ENCODE measurements around the gene PDXP. TPM values are rescaled to one million over a fixed set of nuclear protein-coding genes. Genes with fewer than 3 reads are reported as not detected.
"Not testable (repeated sequence)": the region's sequence is repeated elsewhere in the genome, so short reads cannot be mapped to it uniquely, and the experiment has no call there.

PDXP gene
- total RNA-seq, 1 donor from 2014 or later = 17.6 TPM

DNA sequence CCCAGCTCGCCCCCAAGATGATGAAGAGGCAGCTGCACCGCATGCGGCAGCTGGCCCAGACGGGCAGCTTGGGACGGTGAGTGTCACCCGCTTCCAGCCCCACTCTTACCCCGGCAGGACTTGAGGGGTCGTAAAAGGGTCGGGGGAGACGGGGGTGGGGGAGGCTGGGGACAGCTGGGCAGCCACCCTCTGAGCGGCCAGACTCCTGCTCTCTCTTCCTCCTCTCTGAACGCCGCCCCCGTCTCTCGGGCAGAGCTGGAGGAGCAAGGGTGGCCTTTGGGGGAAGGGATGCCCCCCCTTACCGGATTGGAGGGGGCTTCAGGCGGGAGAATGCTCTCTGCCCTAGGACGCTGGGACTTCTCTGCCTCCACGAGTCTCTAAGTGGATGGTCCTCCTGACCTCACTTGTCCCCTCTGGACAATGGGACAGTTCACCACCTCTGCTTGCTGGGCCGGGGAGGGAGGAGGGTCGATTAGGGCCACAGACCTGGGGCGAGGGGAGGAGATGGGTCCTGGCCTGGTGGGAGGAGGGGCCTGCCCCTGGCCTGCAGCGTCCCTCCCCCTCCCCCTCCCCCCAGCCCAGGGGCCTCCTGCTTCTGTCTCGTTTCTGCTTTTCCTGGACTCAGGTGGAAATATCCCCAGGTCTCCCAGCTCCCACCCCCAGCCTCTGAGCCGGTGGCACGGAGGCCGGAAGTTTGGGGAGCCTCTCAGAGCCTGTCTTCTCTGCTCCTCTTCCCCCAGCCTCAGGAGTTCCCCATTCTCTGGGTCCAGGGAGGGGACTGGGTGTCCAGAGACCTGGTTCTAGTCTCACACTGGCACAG, 18.5 kb upstream of the PDXP start:
- ATAC-seq (ENCODE audit: poor library complexity) (peak; percentile 3), DNase-seq (no peak)
- intact Hi-C loops (cut with DNase I) = loop anchor here (5.0 kb wide), 1 partner anchor 152 kb away; no protein-coding TSS in a partner anchor

DNA sequence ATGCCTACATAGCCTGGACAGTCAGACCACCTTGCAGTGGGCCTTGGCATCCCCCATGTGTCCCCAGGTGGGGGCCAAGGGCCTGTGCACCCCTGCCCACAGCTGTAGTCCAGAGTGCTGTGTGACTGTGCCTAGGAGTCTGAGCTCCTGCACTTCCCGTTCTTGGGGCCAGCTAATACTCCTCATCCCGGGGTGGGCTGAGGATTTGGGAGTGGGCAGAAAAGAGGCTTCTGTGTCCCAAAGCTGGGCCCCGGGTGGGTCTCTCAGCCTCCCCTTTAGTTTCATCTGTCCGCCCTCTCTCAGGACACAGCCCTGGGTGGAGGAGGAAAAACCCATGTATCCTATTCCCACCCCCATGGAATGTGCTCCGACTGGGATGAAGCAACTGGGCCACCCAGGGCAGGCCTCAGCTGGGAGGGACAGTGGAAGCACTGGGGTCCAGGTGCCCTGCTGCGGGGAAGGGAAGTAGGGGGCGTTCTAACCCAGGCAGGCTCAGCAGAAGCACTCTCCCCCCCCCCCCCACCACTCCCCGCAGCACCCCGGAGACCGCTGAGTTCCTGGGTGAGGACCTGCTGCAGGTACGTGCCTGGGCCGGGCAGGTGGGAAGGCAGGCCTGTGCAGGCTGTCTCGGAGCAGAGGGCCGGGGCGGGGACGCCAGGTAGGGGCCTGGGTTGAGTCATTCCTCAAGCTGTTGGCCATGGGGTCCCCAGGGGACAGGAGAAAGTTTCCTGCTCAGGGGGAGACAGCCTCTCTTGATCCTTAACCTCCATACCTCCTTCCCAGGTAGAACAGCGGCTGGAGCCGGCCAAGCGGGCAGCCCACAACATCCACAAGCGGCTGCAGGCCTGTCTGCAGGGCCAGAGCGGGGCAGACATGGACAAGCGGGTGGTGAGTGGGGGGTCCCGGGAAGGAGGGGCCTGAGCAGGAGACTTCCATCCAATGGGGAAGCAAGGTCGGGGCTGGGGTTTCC, 17.6 kb upstream of the PDXP start:
- DNase-seq = no peak
- intact Hi-C loops (cut with DNase I) = loop anchor here (5.0 kb wide), 1 partner anchor 151 kb away; no protein-coding TSS in a partner anchor

DNA sequence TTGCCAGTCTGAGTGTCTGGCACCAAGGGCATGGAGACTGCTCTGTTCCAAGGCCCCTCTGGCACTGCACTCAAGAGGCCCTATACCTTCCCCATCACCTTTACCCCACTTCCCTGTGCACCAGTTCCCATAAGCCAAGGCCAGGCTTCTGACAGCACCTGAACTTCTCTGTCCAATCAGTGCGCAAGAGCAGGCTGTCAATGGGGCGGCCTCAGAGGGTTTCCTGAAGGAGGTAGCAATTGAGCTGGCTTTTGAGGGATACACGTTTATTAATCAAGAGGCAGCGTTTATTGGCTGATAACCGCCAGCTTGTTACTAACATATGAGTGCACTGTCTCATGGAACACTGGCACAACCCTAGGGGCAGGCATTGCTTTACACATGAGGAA, 17.0 kb upstream of the PDXP start:
- no peak for ATAC-seq (ENCODE audit: poor library complexity)
- intact Hi-C loops (cut with DNase I) = loop anchor here (5.0 kb wide), 1 partner anchor 151 kb away; no protein-coding TSS in a partner anchor
- no peak for DNase-seq

More for the DNA sequence above, 17.6 kb upstream of the PDXP start:
- ATAC-seq (ENCODE audit: poor library complexity) = no peak

DNA sequence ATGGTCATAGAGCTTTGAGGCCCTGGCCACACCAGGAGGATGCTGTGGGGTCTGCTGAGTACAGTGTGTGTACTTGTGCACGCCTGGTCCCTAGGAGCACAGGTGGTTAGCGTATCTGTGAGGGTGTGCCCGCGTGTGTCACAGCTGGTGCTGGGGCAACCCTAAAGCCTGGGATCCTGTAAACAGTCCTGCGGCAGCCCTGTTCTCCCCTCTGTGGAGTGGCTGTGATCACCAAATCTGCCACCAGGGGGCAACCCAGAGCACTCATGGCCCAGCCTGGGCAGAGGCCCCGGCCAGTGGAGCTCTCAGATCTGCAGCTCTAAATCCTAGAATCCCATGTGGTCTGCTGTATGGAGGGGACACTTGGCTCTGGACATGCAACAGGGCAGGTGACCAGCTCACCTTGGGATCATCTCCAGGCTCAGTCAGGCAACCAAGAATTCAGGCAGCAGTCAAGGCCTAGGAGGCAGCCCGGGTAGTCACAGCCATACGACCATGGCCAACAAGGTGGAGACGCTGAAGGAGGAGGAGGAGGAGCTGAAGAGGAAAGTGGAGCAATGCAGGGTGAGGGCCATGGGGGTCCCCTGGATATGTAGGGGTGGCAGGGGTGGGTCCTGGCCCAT, 15.2 kb upstream of the PDXP start:
- peak; percentile 92 for DNase-seq
- intact Hi-C loops (cut with DNase I) = loop anchor here (5.0 kb wide), 1 partner anchor 149 kb away; no protein-coding TSS in a partner anchor
- peak; percentile 84 for ATAC-seq (ENCODE audit: poor library complexity)

DNA sequence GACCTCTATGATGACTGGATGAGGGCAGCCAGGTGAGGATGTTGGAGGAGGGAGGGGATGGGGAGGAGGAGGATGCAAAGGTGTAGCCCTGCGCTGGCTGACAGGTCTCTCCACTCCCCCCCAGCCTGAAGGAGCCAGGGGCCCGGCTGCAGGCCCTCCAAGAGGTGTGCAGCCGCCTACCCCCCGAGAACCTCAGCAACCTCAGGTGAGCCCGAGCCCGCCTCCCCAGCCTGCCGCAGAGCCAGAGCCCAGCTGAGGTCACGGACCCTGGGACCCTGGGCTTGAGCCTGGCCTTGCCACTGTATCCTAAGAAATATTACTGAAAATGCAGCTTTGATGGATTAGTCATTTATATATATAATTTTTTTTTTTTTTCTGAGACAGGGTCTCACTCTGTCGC, 11.2 kb upstream of the PDXP start:
- DNase-seq = no peak
- no peak for ATAC-seq (ENCODE audit: poor library complexity)
- intact Hi-C loops (cut with DNase I) = no loop called here

DNA sequence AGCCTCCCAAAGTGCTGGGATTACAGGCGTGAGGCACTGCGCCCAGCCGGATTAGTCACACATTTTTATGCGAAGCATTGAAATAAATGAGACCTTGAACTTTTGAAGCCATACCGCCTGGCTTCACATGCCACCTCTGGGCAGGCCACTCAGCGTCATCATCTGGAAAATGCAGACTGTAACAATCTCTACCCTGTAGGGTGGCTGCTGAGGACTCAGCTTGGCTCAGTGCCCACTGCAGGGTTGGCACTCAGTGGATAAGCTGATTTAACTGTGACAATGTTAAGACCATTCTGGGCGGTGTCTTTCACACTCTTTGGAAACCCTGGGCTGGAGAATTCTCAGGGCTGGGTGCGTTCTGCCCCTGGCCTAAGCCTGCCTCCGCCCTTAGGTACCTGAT, 10.6 kb upstream of the PDXP start:
- no peak for ATAC-seq (ENCODE audit: poor library complexity)
- intact Hi-C loops (cut with DNase I) = no loop called here
- DNase-seq = no peak

DNA sequence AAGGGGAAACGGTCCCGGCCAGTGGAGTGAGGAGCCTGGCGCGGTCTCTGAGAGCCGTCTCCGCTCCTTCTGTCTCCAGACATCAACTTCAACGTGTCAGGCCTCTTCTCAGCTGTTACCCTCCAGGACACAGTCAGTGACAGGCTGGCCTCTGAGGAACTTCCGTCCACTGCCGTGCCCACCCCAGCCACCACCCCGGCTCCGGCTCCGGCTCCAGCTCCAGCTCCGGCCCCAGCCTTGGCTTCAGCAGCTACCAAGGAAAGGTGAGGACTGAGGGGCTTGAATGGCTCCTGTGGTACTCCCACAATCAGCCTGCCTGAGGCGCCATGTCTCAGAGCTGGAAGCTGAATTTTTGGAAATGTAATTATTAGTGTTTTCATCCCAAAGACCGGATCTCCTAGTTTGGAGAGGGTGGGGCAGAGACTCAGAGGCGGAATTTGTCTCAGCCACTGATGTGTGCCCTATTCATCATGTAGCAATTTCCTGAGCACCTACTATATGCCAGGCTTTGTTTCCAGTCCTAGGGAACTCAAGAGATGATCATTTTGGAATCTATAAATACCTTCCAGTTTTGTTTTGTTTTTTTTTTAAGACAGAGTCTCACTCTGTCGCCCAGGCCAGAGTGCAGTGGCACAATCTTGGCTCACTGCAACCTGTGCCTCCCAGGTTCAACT, 7.9 kb upstream of the PDXP start:
- no peak for ATAC-seq (ENCODE audit: poor library complexity)
- DNase-seq = no peak
- intact Hi-C loops (cut with DNase I) = no loop called here

DNA sequence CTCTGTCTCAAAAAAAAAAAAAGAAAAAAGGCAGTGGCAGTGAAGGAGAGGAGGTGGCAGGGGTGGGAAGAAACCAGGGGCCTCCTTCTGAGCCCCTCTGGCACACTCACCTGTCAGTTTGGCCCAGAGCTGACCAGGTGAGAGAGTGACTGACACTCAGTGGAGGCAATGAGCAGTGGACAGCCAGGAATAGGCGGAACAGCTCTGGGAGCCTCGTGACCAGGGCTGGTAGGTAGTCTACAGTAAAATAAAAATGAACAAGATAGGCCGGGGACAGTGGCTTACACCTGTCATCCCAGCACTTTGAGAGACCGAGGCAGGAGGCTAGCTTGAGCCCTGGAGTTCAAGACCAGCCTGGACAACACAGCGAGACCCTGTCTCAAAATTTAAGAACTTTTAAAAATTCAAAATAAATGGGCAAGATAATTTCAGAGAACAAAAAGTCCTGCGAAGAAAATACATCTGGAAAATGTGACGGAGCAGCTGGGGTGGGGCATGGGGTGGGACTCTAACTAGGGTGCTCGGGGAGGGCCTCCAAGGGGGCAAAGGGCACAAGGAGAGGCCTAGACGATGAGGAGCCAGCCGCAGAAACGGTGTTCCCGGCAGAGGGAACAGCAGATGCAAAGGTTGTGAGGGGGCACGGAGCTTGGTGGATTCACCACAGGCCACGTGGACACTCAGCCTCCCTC, 3.8 kb upstream of the PDXP start:
- ATAC-seq (ENCODE audit: poor library complexity) (no peak), DNase-seq (no peak)
- intact Hi-C loops (cut with DNase I) = no loop called here

DNA sequence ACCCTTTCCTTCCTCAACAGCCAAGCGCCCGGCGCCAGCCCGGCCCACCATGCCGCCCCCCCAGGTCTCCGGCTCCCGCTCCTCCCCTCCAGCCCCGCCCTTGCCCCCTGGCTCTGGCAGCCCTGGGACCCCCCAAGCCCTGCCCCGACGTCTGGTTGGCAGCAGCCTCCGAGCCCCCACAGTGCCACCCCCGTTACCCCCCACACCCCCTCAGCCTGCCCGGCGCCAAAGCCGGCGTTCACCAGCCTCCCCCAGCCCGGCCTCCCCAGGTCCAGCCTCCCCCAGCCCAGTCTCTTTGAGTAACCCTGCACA, 3.3 kb upstream of the PDXP start:
- ATAC-seq (ENCODE audit: poor library complexity) (no peak), DNase-seq (no peak)
- intact Hi-C loops (cut with DNase I) = no loop called here

DNA sequence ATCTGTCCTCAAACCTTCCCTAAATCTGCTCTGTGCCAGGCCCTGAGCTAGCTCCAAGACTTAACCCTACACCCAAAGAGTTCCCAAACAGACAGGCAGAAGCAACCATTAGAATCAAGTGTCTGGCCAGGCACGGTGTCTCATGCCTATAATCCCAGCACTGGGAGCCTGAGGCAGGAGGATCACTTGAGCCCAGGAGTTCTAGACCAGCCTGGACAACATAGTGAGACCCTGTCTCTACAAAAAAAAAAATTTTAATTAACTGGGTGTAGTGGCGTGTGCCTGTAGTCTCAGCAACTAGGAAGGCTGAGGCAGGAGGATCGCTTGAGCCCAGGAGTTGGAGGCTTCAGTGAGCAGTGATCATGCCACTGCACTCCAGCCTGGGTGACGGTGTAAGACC, 1.9 kb upstream of the PDXP start:
- DNase-seq; ATAC-seq (ENCODE audit: poor library complexity); intact Hi-C loops (cut with DNase I): not testable (repeated sequence)

DNA sequence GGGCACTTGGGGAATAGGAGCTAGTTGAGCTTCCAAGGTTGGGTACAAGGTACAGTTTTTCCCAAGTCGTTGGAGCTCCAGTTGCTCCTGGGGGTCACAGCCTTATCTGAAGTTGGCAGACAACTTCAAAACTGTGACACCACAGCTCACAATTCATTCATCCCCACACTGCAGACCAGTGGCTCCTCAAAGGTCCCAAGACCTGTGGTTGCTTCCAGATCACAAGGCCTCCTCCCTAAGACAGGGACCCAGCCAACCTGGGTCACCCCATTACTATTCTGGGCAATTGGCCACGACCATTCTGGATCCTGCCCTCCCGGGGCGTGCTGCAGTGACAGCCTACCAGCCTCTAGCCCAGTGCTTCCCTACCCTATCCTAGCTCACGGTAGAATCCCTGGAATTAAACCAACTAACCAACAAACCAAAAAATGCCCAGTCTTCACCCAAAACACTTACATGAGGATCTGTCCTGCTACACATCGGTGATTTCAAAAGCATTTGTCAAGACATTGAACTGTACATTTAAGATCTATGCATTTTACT, 862 bp upstream of the PDXP start:
- intact Hi-C loops (cut with DNase I) = no loop called here
- ATAC-seq (ENCODE audit: poor library complexity) (no peak), DNase-seq (no peak)

DNA sequence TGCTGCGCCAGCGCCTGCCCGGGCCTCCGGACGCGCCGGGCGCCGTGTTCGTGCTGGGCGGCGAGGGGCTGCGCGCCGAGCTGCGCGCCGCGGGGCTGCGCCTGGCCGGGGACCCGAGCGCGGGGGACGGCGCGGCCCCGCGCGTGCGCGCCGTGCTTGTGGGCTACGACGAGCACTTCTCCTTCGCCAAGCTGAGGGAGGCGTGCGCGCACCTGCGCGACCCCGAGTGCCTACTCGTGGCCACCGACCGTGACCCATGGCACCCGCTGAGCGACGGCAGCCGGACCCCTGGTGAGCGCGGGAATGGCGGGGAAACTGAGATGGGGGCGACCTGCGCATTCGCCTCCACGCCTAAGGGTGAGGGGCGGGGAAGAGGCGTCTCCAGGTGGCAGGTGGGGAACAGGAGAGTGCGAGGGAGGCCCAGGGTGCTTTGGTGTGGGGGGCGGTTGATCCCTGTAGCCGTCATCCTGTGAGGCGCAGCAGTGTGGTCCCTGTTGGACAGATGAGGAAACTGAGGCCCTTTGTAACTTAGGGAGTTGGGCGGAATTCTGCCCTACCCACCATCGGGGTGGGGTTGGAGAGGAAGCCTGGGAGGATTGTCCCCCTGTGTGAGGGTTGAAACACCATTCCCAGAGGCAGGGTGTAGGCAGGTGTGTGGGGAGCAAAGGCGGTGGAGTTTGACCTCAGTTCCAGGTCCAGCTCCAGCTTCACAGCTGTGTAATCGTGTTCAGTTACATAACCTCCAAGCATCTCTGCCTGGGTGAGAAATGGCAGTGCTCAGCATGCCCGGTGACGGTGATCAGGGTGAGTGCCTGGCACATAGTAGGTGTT, 758 bp downstream of the PDXP start:
- DNase-seq (no peak), ATAC-seq (ENCODE audit: poor library complexity) (no peak)
- intact Hi-C loops (cut with DNase I) = no loop called here

DNA sequence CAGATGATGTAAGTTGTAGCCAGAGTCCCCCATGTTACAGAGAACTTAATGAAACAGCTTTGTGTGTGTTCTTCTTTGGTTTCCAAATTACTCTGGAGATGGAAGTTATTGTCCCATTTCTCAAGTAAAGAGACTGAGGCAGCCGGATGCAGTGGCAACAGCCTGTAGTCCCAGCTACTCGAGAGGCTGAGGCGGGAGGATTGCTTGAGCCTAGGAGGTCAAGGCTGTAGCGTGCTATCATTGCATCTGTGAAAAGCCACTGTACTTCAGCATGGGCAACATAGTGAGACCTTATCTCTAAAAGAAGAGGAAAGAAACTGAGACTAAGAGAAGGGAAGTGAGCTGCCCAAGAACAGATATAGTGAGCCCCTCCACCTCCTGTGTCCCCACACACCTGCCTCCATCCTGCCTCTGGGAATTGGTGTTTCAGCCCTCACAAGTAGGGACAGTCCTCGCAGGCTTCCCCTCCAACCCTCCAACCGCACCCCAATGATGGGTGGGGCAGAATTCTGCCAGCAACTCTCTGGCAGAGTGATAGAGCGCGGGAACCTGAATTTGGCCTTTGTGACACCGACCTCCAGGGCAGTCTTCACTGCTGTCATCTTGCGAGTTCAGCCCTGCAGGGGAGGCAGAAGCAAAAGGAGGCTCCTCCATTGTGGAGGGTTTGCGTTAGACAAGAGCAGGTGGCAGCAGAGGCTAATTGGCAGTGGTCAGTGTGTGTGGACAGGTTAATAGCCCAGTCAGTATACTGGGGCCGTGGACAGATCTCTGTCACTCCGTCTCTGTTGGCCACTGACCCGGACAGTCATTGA, 1.6 kb downstream of the PDXP start:
- DNase-seq = no peak
- no peak for ATAC-seq (ENCODE audit: poor library complexity)
- intact Hi-C loops (cut with DNase I) = no loop called here

DNA sequence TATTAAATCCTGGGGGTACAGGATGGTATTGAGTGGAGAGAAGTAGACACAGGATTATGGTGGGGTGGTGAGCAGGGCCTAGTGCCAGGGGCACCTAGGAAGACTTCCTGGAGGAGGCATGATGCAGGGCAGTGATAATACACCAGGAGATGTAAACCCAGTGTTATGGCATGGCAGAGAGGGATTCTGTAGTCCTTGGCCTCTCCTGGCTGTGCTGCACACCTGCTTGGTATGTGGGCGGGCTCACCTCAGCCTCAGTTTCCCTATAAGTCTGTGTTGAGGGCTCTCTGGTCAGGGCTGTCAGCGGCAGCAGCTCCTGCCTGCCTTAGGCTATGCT, 2.2 kb downstream of the PDXP start:
- no peak for ATAC-seq (ENCODE audit: poor library complexity)
- intact Hi-C loops (cut with DNase I) = no loop called here
- DNase-seq = no peak

DNA sequence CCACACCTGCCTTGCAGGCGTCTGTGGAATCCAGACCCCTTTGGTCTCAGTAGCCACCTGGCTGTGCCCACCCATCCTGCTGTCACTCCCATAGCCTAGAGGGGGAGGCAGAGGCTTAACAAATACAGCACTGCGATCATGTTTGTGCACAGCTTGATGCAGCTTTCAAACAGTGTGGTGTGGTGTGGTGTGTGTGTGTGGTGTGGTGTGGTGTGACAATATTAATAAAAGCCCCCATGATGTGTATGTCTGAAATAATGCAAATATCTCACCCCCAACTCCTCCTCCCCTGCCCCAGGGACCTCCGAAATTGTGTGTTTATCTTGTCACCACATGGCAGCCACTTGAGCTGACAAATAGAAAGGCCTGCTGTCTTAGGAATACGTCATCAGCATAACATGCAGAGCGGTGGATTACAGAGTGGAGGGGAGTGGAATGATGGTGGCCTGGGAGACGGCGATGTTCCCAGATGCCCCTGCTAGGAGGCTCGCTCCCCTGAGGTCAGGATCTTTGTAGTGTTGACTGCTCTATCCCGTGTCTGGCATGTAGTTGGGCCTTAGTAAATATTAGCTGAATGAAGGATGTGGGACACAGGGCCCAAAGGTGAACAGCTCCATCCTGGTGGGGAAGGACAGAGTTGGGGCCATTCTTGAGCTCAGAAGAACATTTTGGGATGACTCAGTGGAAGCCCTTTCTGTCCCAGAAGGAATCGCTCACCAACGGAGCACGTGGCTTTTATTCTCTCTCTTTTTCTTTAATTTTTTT, 2.8 kb downstream of the PDXP start:
- intact Hi-C loops (cut with DNase I) = no loop called here
- ATAC-seq (ENCODE audit: poor library complexity) (peak; percentile 36), DNase-seq (no peak)

DNA sequence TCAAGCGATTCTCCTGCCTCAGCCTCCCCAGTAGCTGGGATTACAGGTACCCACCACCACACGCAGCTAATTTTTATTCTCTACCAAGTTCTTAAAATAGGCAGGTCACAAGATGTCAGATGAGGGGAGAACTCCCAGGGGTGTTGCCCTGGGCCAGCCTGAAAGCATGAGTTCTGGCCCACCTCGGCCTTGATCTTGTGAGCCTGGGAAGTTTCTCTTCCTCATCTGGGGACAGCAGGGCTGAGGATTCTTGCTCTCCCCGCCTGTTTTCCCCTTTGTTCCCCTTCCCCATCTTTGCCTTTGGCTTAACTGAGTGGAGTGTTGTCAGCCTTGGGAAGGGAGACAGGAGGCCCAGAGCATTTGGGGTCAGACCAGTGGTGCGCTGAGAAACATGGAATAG, 3.5 kb downstream of the PDXP start:
- intact Hi-C loops (cut with DNase I) = no loop called here
- ATAC-seq (ENCODE audit: poor library complexity) = no peak

More for the DNA sequence above, 3.5 kb downstream of the PDXP start:
- no peak for DNase-seq
